A673 (cell line): ENCODE measurements around the gene TTC38. TPM values are rescaled to one million over a fixed set of nuclear protein-coding genes. Genes with fewer than 3 reads are reported as not detected.

ENCODE experiments used
- BruUV-seq: library from RNA; stranded (reverse); fragments of 400-500 nt; replicated peaks from 2 replicates; lab custom pipeline; 2021; lab: Mats Ljungman, UMichigan
- CTCF ChIA-PET: fragments of 300-600 bp; sonication (Branson Sonifier 250); formaldehyde crosslinking; loops from one replicate; lab custom pipeline; 2022; ENCODE audit warnings: antibody characterized with exemption; lab: Charles Lee
- POLR2A ChIA-PET: fragments of 300-600 bp; sonication (Branson Sonifier 250); formaldehyde crosslinking; loops from one replicate; lab custom pipeline; 2022; ENCODE audit warnings: antibody characterized with exemption; ENCODE audit not compliant: low non-redundant PET; lab: Charles Lee
- DNase-seq: peaks from one replicate; pipeline ENCODE4 v3.0.0-alpha.2; 2015; ENCODE audit warnings: low spot score
- H3K27ac ChIP-seq: fragments of 200-600 bp; sonication (generic); 2 replicates; pipeline ENCODE4 v1.5.1; 2016; ENCODE audit warnings: mixed run types, low read depth, mild to moderate bottlenecking, mixed read lengths, antibody characterized with exemption, low read length; ENCODE audit not compliant: poor library complexity, severe bottlenecking
- H3K27me3 ChIP-seq: fragments of 200-600 bp; sonication (generic); replicated peaks from 2 replicates; pipeline ENCODE4 v1.6.1; 2017; ENCODE audit warnings: mixed run types, low read depth, mild to moderate bottlenecking, mixed read lengths, antibody characterized with exemption, low read length; ENCODE audit not compliant: insufficient read depth, poor library complexity
- H3K36me3 ChIP-seq: fragments of 200-600 bp; sonication (generic); 2 replicates; pipeline ENCODE4 v1.6.1; 2016; ENCODE audit warnings: mixed run types, mild to moderate bottlenecking, mixed read lengths, antibody characterized with exemption, low read length; ENCODE audit not compliant: insufficient read depth, poor library complexity, severe bottlenecking
- H3K4me1 ChIP-seq: fragments of 200-600 bp; sonication (generic); 2 replicates; pipeline ENCODE4 v1.6.1; 2017; ENCODE audit warnings: mixed run types, mild to moderate bottlenecking, mixed read lengths, antibody characterized with exemption, low read length; ENCODE audit not compliant: insufficient read depth, poor library complexity, severe bottlenecking
- H3K4me3 ChIP-seq: fragments of 200-600 bp; sonication (generic); 2 replicates; pipeline ENCODE4 v1.5.1; 2016; ENCODE audit warnings: low read depth, mixed run types, mild to moderate bottlenecking, mixed read lengths, low read length; ENCODE audit not compliant: poor library complexity, severe bottlenecking
- H3K9me3 ChIP-seq: fragments of 200-600 bp; sonication (generic); 2 replicates; pipeline ENCODE4 v1.6.1; 2016; ENCODE audit warnings: mixed run types, low read depth, mild to moderate bottlenecking, mixed read lengths, antibody characterized with exemption, low read length; ENCODE audit not compliant: poor library complexity, severe bottlenecking
- CTCF ChIP-seq: fragments of 300-800, 200-600 bp; sonication (generic); conservative IDR thresholded peaks from 2 replicates; pipeline ENCODE4 v1.5.1; 2017; ENCODE audit warnings: low read depth, mild to moderate bottlenecking, antibody characterized with exemption, low read length, moderate library complexity, mixed read lengths
- EZH2 ChIP-seq: fragments of 200-600 bp; sonication (generic); IDR thresholded peaks from 2 replicates; pipeline ENCODE4 v1.6.1; 2017; ENCODE audit warnings: borderline replicate concordance, low read depth, mild to moderate bottlenecking, mixed read lengths, antibody characterized with exemption, low read length; ENCODE audit not compliant: poor library complexity, severe bottlenecking
- intact Hi-C: fragments of 100-400 bp; cut with micrococcal nuclease; formaldehyde crosslinking; loops from one replicate; pipeline ENCODE4 v1.10.0; 2022; ENCODE audit not compliant: unreplicated experiment
- total RNA-seq: library from RNA; stranded (reverse); gene quantifications from 2 replicates; pipeline ENCODE4 v1.2.3, GENCODE V29; 2021

TTC38 gene
- total RNA-seq, 1 experiment from 2014 or later: 11.4 TPM

GRCh38 chr22:46240506-46240905 is 27.3 kb upstream of the TTC38 start:
- peaks cover 3% of the 10 kb centered on the region for H3K36me3 ChIP-seq
- H3K27me3 ChIP-seq: no peaks in the 10 kb centered on the region
- no peak for DNase-seq
- CTCF ChIA-PET: no interaction called here
- TF ChIP-seq CTCF (no peak), EZH2 (no peak)
- POLR2A ChIA-PET: no interaction called here
- H3K4me3 ChIP-seq: no peak overlapping the region
- intact Hi-C loops: no loop called here
- BruUV-seq: no TSS peak
- H3K9me3 ChIP-seq: no peaks in the 10 kb centered on the region
- no peak overlapping the region for H3K27ac ChIP-seq
- H3K4me1 ChIP-seq: no peaks in the 10 kb centered on the region

GRCh38 chr22:46240907-46241306 is 26.9 kb upstream of the TTC38 start:
- Histone ChIP-seq H3K4me1 (no peaks in the 10 kb centered on the region), H3K27ac (no peak overlapping the region), H3K9me3 (no peaks in the 10 kb centered on the region), H3K36me3 (peaks cover 3% of the 10 kb centered on the region), H3K4me3 (no peak overlapping the region), H3K27me3 (no peaks in the 10 kb centered on the region)
- CTCF ChIA-PET: no interaction called here
- no peak for TF ChIP-seq EZH2
- no peak for TF ChIP-seq CTCF
- POLR2A ChIA-PET: no interaction called here
- intact Hi-C loops: no loop called here
- no TSS peak for BruUV-seq
- no peak for DNase-seq

GRCh38 chr22:46241396-46242007 is 26.3 kb upstream of the TTC38 start:
- H3K27ac ChIP-seq: no peak overlapping the region
- no peaks in the 10 kb centered on the region for H3K27me3 ChIP-seq
- TF ChIP-seq CTCF: no peak
- no peak for TF ChIP-seq EZH2
- BruUV-seq: no TSS peak
- ChIA-PET POLR2A (no interaction called here), CTCF (no interaction called here)
- H3K4me1 ChIP-seq: no peaks in the 10 kb centered on the region
- intact Hi-C loops: no loop called here
- H3K4me3 ChIP-seq: no peak overlapping the region
- no peak for DNase-seq
- no peaks in the 10 kb centered on the region for H3K9me3 ChIP-seq
- H3K36me3 ChIP-seq: peaks cover 3% of the 10 kb centered on the region
